ENCODE measurements around the gene GALP.

- TF ChIP-seq CTCF (IDR thresholded peaks at IDR 0.05; ENCODE audit: insufficient read depth, low read depth, low read length) (no peak), EZH2 (IDR thresholded peaks at IDR 0.05; ENCODE audit: insufficient read depth, low read length) (no peak)
Observed at GRCh38 chr19:56221851-56222250, 46.0 kb downstream of the GALP start.
